Left renal pelvis (tissue), 4 donors: Measurements from ENCODE around the gene WWP2. TPM values are rescaled to one million over a fixed set of nuclear protein-coding genes. Genes with fewer than 3 reads are reported as not detected.

ENCODE experiments used
- DNase-seq, 4 donors: peaks; one replicate each; pipeline ENCODE4 v3.0.0-alpha.2; 2013; ENCODE audit warnings: low read depth in 4 of 4, low spot score in 3 of 4
- polyA plus RNA-seq, 4 donors: library from polyadenylated mRNA; unstranded; fragments of 120-200 nt; gene quantifications; one replicate each; pipeline ENCODE4 v1.2.1, GENCODE V29; 2013; ENCODE audit not compliant: insufficient read length in 4 of 4

WWP2 gene
- polyA plus RNA-seq, 4 donors, result 29.9 to 50.5 (median 40.8) TPM

- no peak for DNase-seq
Measured at GRCh38 chr16:69829338-69829737, 67.2 kb downstream of the WWP2 start.

GRCh38 chr16:69830146-69830533 lies 68.0 kb downstream of the WWP2 start:
- no peak for DNase-seq

GRCh38 chr16:69830534-69831211 lies 68.5 kb downstream of the WWP2 start:
- no peak for DNase-seq

GRCh38 chr16:69831212-69832123 lies 69.3 kb downstream of the WWP2 start:
- no peak for DNase-seq

GRCh38 chr16:69833357-69834282 lies 71.5 kb downstream of the WWP2 start:
- DNase-seq, result no peak

GRCh38 chr16:69834807-69835466 lies 72.8 kb downstream of the WWP2 start:
- no peak for DNase-seq

- no peak for DNase-seq
Measured at GRCh38 chr16:69836257-69836656, 74.1 kb downstream of the WWP2 start.

GRCh38 chr16:69837380-69837779 lies 75.2 kb downstream of the WWP2 start:
- no peak for DNase-seq

- no peak for DNase-seq
Measured at GRCh38 chr16:69838489-69838888, 76.4 kb downstream of the WWP2 start.

GRCh38 chr16:69839240-69839688 lies 77.1 kb downstream of the WWP2 start:
- no peak for DNase-seq

- DNase-seq, result no peak
Measured at GRCh38 chr16:69839798-69840409, 77.8 kb downstream of the WWP2 start.

- no peak for DNase-seq
Measured at GRCh38 chr16:69840975-69841374, 78.8 kb downstream of the WWP2 start.

- DNase-seq, result no peak
Measured at GRCh38 chr16:69844441-69844840, 82.3 kb downstream of the WWP2 start.

GRCh38 chr16:69845181-69845580 lies 83.0 kb downstream of the WWP2 start:
- DNase-seq, result no peak

GRCh38 chr16:69847643-69848042 lies 85.5 kb downstream of the WWP2 start:
- no peak for DNase-seq

GRCh38 chr16:69848637-69849545 lies 86.8 kb downstream of the WWP2 start:
- no peak for DNase-seq

- no peak for DNase-seq
Measured at GRCh38 chr16:69851491-69852240, 89.5 kb downstream of the WWP2 start.

GRCh38 chr16:69852815-69853214 lies 90.7 kb downstream of the WWP2 start:
- no peak for DNase-seq
